Mammary epithelial cell (primary cell): ENCODE measurements around the gene IL11RA.

Experiments
- CTCF ChIP-seq, 2 donors: IDR thresholded peaks in 1 of 2; conservative IDR thresholded peaks in 1 of 2; 2 replicates each; pipeline ENCODE4 v1.5.1; 2011 to 2012; ENCODE audit warnings: inconsistent platforms in 2 of 2, low read length in 2 of 2, mild to moderate bottlenecking in 2 of 2, control low read depth in 1 of 2, low read depth in 1 of 2; ENCODE audit not compliant: insufficient read depth in 1 of 2; ENCODE audit errors: extremely low read depth in 1 of 2
- EZH2 ChIP-seq: IDR thresholded peaks from 2 replicates; pipeline ENCODE4 v1.6.1; 2012; ENCODE audit warnings: low read length, inconsistent platforms, borderline replicate concordance

- TF ChIP-seq EZH2 (no peak), CTCF (conservative IDR thresholded peaks at IDR 0.05 in 1 of 2, IDR thresholded peaks at IDR 0.05 in 1 of 2; ENCODE audit: extremely low read depth in 1 of 2, insufficient read depth in 1 of 2, low read depth in 1 of 2, low read length in 2 of 2) (no peak)
Measured at GRCh38 chr9:34647651-34648050, 4.3 kb upstream of the IL11RA start.
